D721Med (cell line): ENCODE measurements around the gene FEV.
"Not testable (repeated sequence)": the region's sequence is repeated elsewhere in the genome, so short reads cannot be mapped to it uniquely, and the experiment has no call there.

Experiments used
- DNase-seq: peaks from one replicate; pipeline ENCODE4 v3.0.0; 2011; ENCODE audit warnings: low spot score; ENCODE audit not compliant: insufficient read length
- FAIRE-seq: peaks from 2 replicates; lab custom pipeline; 2011; peaks lifted over from hg19 to GRCh38; lab: Jason Lieb, UNC
- TF ChIP-seq, protein P1 (sequence below): IDR thresholded peaks from 2 replicates; pipeline ENCODE4 v1.5.1; 2012; ENCODE audit warnings: mild to moderate bottlenecking, control low read depth; ENCODE audit not compliant: insufficient read depth; ENCODE audit errors: missing control alignments

The FEV gene

DNA sequence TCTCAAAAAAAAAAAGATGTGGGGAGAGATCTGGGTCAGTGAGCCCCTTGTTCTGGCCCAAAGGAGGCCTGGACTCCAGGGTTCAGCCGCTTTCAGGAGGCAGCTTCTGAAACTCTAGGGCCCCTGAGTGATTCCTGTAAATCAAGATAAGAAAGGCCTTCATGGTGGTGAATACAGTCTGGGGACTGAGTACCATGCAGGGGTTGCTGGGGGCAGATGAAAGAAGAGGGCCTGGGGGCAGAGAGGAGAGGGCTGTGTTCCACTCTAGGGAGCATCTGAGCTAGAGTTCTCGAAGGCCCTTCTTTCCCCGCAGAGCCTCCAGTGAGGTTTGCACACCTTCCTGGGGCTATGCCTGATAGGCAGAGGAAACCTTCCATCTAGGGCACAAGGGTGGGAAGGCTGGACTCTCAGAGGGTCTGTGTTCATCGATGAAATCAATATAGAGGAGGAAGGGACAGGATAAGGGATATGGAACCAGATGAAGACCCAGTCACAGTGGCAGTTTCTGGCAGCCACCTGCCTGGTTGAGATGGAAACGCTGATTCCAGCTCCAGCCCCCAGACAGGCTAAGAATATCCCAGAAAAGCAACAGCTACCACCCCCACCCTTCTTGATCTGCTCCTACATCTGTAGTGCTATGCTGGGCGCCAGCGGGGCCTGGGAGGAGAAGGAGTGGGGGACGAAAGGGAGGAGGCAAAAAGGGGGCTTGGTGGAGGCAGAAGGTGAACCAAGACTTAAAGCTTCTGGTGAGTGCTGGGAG is 30.3 kb downstream of the FEV start:
- FAIRE-seq (no peak), DNase-seq (no peak)
- TF ChIP-seq, protein P1, sequence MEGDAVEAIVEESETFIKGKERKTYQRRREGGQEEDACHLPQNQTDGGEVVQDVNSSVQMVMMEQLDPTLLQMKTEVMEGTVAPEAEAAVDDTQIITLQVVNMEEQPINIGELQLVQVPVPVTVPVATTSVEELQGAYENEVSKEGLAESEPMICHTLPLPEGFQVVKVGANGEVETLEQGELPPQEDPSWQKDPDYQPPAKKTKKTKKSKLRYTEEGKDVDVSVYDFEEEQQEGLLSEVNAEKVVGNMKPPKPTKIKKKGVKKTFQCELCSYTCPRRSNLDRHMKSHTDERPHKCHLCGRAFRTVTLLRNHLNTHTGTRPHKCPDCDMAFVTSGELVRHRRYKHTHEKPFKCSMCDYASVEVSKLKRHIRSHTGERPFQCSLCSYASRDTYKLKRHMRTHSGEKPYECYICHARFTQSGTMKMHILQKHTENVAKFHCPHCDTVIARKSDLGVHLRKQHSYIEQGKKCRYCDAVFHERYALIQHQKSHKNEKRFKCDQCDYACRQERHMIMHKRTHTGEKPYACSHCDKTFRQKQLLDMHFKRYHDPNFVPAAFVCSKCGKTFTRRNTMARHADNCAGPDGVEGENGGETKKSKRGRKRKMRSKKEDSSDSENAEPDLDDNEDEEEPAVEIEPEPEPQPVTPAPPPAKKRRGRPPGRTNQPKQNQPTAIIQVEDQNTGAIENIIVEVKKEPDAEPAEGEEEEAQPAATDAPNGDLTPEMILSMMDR = no peak

DNA sequence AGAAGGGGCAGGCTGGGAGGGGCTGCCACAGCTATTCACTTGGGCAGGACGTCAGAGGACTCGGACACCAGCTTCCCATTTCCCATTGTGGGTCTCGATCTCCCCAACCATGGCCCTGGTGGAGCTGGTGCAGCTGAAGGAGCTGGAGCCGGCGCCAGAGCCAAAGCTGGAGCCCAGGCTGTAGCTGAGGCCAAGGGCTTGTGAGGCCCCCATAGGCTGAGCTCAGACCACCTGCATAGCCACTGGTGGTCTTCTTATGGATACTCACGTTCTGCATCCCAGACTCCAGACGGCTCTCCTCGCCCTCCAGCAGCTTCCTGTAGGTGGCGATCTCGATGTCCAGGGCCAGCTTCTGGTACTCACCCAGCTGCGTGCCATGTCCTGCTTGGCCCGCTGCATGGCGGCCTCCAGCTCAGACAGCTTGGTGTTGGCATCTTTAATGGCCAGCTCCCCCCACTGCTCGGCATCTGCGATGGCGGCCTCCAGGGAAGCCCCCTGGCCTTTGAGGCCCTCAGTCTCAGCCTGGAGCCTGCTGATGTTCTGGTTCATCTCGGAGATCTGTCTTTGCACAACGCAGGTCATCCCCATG is 31.5 kb downstream of the FEV start:
- DNase-seq (no peak), FAIRE-seq (no peak)
- TF ChIP-seq, protein P1 = peak; percentile 11

DNA sequence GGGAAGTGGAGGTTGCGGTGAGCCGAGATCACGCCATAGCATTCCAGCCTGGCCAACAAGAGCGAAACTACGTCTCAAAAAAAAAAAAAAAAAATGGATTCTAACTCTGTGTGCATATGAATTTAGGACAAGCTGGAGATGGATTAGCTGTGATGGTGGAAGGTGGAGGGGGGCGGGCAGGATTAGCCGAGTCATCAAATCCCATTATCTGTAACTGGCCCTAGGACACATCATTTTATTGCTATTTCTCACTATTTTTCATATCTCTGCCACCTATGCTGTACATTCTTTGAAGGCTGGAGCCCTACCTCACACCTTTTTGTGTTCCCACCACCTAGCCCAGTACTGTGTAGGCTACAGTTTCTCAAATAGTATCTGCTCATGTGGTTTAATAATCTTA is 32.8 kb downstream of the FEV start:
- no peak for FAIRE-seq
- TF ChIP-seq, protein P1 = no peak
- no peak for DNase-seq

DNA sequence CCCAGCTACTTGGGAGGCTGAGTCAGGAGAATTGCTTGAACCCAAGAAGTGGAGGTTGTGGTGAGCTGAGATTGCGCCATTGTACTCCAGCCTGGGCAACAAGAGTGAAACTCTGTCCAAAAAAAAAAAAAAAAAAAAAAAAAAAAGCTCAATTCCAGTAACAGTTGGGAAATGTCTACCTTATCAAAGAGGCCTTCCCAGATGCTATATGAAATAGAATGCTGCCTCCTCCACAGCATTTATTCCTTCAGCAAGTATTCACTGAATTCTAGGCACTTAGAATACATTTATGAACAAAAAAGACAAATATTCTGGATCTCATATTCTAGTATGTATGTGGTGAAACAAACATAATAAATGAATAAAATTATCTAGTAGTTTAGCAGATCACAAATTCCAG is 38.4 kb downstream of the FEV start:
- DNase-seq = no peak
- TF ChIP-seq, protein P1 = no peak
- FAIRE-seq = no peak

DNA sequence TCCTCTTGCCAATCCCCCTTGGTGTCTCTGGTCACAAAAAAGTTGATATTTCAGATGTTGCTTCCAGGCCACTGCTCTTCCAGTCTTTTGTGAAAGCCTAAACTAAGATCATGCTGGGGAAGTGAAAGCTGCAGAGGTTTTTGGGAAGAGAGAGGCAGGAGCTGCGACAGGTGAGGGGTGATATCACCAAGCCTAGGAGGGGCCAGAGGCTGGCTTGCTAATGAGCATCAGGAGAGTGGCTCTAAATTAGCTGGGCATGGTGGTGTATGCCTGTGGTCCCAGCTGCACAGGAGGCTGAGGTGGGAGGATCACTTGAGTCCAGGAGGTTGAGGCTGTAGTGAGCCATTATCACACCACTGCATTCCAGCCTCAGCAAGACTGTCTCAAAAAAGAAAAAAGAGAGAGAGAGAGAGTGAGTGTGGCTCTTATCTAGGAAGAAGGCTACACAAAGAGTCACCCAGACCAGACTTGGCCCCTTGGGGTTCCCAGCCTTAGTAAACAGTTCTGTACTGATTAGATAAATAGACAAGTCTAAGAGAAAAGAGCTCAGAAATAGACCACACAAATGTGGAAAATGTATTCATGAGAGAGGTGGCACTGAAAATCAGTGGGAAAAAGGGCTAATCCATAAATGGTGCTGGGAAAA is 40.1 kb downstream of the FEV start:
- TF ChIP-seq, protein P1 = no peak
- FAIRE-seq (no peak), DNase-seq (no peak)

DNA sequence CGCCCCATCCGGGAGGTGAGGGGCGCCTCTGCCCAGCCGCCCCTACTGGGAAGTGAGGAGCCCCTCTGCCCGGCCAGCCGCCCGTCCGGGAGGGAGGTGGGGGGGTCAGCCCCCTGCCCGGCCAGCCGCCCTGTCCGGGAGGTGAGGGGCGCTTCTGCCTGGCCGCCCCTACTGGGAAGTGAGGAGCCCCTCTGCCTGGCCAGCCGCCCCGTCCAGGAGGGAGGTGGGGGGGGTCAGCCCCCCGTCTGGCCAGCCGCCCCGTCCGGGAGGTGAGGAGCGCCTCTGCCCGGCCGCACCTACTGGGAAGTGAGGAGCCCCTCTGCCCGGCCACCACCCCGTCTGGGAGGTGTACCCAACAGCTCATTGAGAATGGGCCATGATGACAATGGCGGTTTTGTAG is 53.2 kb downstream of the FEV start:
- not testable (repeated sequence) for FAIRE-seq, DNase-seq
